Panc1 (cell line): ENCODE results near the gene GULP1. TPM values are rescaled to one million over a fixed set of nuclear protein-coding genes. Genes with fewer than 3 reads are reported as not detected.

Experiments used
- ATAC-seq: fragments of 200-7000 bp; cut with Tn5 transposase; 2 replicates; pipeline ENCODE4 v1.9.1; 2020; ENCODE audit warnings: mild to moderate bottlenecking, moderate library complexity
- BruUV-seq: library from RNA; stranded (reverse); fragments of 400-500 nt; replicated peaks from 2 replicates; lab custom pipeline; 2021; lab: Mats Ljungman, UMichigan
- CTCF ChIA-PET: fragments of 300-600 bp; sonication (Branson Sonifier 250); formaldehyde crosslinking; loops from one replicate; lab custom pipeline; 2022; ENCODE audit warnings: antibody characterized with exemption; lab: Charles Lee
- POLR2A ChIA-PET: fragments of 300-600 bp; sonication (Branson Sonifier 250); formaldehyde crosslinking; loops from one replicate; lab custom pipeline; 2022; ENCODE audit warnings: antibody characterized with exemption; lab: Charles Lee
- DNase-seq: peaks from one replicate; pipeline ENCODE4 v3.0.0-alpha.2; 2010; ENCODE audit warnings: low read depth, low spot score
- H3K27ac ChIP-seq: 2 replicates; pipeline ENCODE4 v1.5.1; 2011; ENCODE audit warnings: mild to moderate bottlenecking, low read length, inconsistent platforms
- H3K27me3 ChIP-seq: fragments of 200-500 bp; sonication (Bioruptor generic); 2 replicates; pipeline ENCODE4 v1.6.0; 2014; ENCODE audit warnings: low read length, inconsistent platforms; ENCODE audit not compliant: control insufficient read depth, insufficient read depth
- H3K36me3 ChIP-seq: fragments of 200-500 bp; sonication (Bioruptor generic); 2 replicates; pipeline ENCODE4 v1.5.1; 2014; ENCODE audit warnings: inconsistent platforms, mild to moderate bottlenecking, low read length, moderate library complexity; ENCODE audit not compliant: control insufficient read depth, insufficient read depth
- H3K4me1 ChIP-seq: 2 replicates; pipeline ENCODE4 v1.5.1; 2011; ENCODE audit warnings: inconsistent platforms, mild to moderate bottlenecking, low read length, moderate library complexity; ENCODE audit not compliant: control insufficient read depth, insufficient read depth
- H3K4me3 ChIP-seq, 2 experiments: 2 replicates each; pipeline ENCODE4 v1.5.1; 2011 to 2012; ENCODE audit warnings: low read depth in 2 of 2, low read length in 2 of 2, mild to moderate bottlenecking in 2 of 2, inconsistent platforms in 1 of 2, moderate library complexity in 1 of 2
- H3K9me3 ChIP-seq: fragments of 200-500 bp; sonication (Bioruptor generic); 2 replicates; pipeline ENCODE4 v1.5.1; 2014; ENCODE audit warnings: low read depth, mild to moderate bottlenecking, inconsistent platforms, low read length, moderate library complexity; ENCODE audit not compliant: control insufficient read depth, insufficient read depth
- CTCF ChIP-seq: fragments of 450-650 bp; IDR thresholded peaks from 2 replicates; pipeline ENCODE4 v1.5.1; 2017; ENCODE audit warnings: mild to moderate bottlenecking
- POLR2AphosphoS5 ChIP-seq: IDR thresholded peaks from 2 replicates; pipeline ENCODE4 v1.6.1; 2012; ENCODE audit warnings: mild to moderate bottlenecking, low read depth, low read length, moderate library complexity
- SIN3A ChIP-seq: IDR thresholded peaks from 2 replicates; pipeline ENCODE4 v1.6.1; 2012; ENCODE audit warnings: low read depth, mild to moderate bottlenecking, low read length, moderate library complexity, borderline replicate concordance; ENCODE audit not compliant: insufficient read depth
- TCF7L2 ChIP-seq: IDR thresholded peaks from 2 replicates; pipeline ENCODE4 v1.6.1; 2011; ENCODE audit warnings: mild to moderate bottlenecking, low read depth, low read length, inconsistent platforms
- in situ Hi-C: cut with HindIII; loops from 2 replicates; pipeline ENCODE4 v1.10.0; 2016; ENCODE audit warnings: low sequenced_read_pairs, low pct_unique_long_range_greater_than_20kb
- intact Hi-C: fragments of 100-400 bp; cut with micrococcal nuclease; formaldehyde crosslinking; loops from one replicate; pipeline ENCODE4 v1.10.0; 2022; ENCODE audit not compliant: unreplicated experiment
- total RNA-seq: library from RNA; stranded (reverse); gene quantifications from one replicate; pipeline ENCODE4 v1.2.1, GENCODE V29; 2021; ENCODE audit not compliant: unreplicated experiment
- TF ChIP-seq, protein P1 (sequence below), 2 experiments: IDR thresholded peaks; 2 replicates each; pipeline ENCODE4 v1.6.1; 2011 to 2012; ENCODE audit warnings: low read depth in 2 of 2, control low read depth in 1 of 2, low read length in 1 of 2, mild to moderate bottlenecking in 1 of 2, moderate library complexity in 1 of 2; ENCODE audit not compliant: insufficient read depth in 1 of 2

Gene GULP1
- total RNA-seq, 1 experiment from 2014 or later = 51.5 TPM

DNA sequence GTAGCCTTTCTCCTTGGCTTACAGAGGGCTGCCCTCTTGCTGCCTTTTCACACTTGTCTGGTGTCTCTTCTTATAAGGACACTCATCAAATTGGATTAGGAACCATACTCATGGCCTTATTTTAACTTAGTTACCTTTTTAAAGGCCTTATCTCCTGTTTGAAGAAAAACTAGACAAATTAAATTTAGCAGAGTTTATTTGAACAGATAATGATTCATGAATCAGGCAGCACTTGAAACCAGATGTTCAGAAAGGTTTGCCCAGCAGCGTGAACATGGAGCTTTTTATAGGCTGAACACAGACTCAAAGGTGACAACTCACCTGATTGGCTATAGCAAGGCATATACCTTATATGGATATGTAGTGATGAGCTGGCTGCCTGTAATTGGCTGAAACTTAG is 238.0 kb downstream of the GULP1 start:
- in situ Hi-C loops = no loop called here
- ChIA-PET CTCF (no interaction called here), POLR2A (no interaction called here)
- ATAC-seq (no peak), DNase-seq (no peak)
- BruUV-seq = no TSS peak
- intact Hi-C loops = no loop called here
- no peaks in the 10 kb centered on the region for H3K36me3 ChIP-seq
- no peak for TF ChIP-seq POLR2AphosphoS5
- TF ChIP-seq SIN3A = no peak
- no peak for TF ChIP-seq CTCF
- H3K27ac ChIP-seq = no peak overlapping the region
- no peaks in the 10 kb centered on the region for H3K27me3 ChIP-seq
- H3K4me3 ChIP-seq = no peak overlapping the region
- H3K9me3 ChIP-seq = no peaks in the 10 kb centered on the region
- no peaks in the 10 kb centered on the region for H3K4me1 ChIP-seq

GRCh38 chr2:188534875-188535274 is 243.2 kb downstream of the GULP1 start:
- H3K36me3 ChIP-seq = no peaks in the 10 kb centered on the region
- TF ChIP-seq TCF7L2 = no peak
- TF ChIP-seq POLR2AphosphoS5 = no peak
- TF ChIP-seq, protein P1, sequence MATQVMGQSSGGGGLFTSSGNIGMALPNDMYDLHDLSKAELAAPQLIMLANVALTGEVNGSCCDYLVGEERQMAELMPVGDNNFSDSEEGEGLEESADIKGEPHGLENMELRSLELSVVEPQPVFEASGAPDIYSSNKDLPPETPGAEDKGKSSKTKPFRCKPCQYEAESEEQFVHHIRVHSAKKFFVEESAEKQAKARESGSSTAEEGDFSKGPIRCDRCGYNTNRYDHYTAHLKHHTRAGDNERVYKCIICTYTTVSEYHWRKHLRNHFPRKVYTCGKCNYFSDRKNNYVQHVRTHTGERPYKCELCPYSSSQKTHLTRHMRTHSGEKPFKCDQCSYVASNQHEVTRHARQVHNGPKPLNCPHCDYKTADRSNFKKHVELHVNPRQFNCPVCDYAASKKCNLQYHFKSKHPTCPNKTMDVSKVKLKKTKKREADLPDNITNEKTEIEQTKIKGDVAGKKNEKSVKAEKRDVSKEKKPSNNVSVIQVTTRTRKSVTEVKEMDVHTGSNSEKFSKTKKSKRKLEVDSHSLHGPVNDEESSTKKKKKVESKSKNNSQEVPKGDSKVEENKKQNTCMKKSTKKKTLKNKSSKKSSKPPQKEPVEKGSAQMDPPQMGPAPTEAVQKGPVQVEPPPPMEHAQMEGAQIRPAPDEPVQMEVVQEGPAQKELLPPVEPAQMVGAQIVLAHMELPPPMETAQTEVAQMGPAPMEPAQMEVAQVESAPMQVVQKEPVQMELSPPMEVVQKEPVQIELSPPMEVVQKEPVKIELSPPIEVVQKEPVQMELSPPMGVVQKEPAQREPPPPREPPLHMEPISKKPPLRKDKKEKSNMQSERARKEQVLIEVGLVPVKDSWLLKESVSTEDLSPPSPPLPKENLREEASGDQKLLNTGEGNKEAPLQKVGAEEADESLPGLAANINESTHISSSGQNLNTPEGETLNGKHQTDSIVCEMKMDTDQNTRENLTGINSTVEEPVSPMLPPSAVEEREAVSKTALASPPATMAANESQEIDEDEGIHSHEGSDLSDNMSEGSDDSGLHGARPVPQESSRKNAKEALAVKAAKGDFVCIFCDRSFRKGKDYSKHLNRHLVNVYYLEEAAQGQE (IDR thresholded peaks at IDR 0.05; ENCODE audit: insufficient read depth in 1 of 2, low read depth in 2 of 2, low read length in 1 of 2) = no peak
- no peak for TF ChIP-seq SIN3A
- no peak for TF ChIP-seq CTCF
- intact Hi-C loops (no loop called here), in situ Hi-C loops (no loop called here)
- DNase-seq (no peak), ATAC-seq (no peak)
- CTCF ChIA-PET = no interaction called here
- no peak overlapping the region for H3K27ac ChIP-seq
- no peak overlapping the region for H3K4me3 ChIP-seq
- no peaks in the 10 kb centered on the region for H3K9me3 ChIP-seq
- no TSS peak for BruUV-seq
- POLR2A ChIA-PET = no interaction called here
- H3K27me3 ChIP-seq = no peaks in the 10 kb centered on the region
- H3K4me1 ChIP-seq = no peaks in the 10 kb centered on the region
